Stimulated activated CD4-positive, alpha-beta T cell treated with anti-CD3 and anti-CD28 coated beads, Interleukin-12 subunit alpha, Interleukin-12 subunit beta, amount 100 ng/mL, for 24 hours (primary cell): ENCODE data around the gene SSPN.

Experiments
- DNase-seq, 2 experiments: peaks; one replicate each; pipeline ENCODE4 v3.0.0-alpha.2; 2020; ENCODE audit warnings: low read depth in 2 of 2

The SSPN gene

DNA sequence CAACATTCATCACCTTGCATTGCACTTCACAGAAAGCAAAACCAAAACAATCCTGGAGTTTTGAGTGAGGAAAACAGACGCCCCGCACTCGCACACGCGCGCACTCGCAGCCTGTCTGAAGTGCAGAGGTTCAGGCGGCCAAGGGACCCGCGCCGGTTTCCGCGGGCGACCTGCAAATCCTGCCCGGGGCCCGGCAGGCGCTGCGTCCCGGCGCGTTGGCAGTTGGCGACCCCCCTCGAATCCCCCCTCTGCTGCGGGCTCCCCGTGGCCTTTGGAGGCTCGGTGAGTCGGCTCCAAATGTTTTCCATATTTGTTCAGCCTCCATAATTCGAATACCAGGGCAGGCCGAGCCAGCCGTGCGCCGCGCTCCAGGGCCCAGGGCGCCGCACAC is at the start of gene SSPN:
Gene SSPN, plus strand, starts transcription at position 324 of the 391 bp plus-strand sequence. CDS start 100 bp downstream, outside the sequence.
- DNase-seq, result no peak

DNA sequence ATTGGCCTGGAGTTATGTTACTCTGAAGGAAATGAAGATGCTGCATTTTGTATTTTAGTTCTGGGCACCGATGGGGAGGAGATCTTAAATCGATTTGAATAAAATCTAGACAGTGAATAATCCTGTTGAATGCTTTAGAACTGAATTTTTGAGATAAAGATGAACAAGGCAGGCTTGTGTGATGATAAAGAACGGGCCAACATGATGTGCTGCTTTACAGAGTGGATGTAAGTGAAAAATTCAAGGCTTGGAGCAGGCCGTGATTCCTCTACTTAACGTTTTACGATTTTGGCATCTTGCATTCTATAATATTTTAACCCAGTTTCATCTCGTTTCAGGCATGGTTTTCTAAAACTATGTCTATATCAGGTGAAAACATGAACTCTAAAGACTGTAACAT is 47.1 kb upstream of the SSPN start:
- DNase-seq, result no peak

GRCh38 chr12:26149968-26150500 is 45.3 kb upstream of the SSPN start:
- DNase-seq, result no peak

GRCh38 chr12:26150736-26151450 is 44.5 kb upstream of the SSPN start:
- no peak for DNase-seq

GRCh38 chr12:26152507-26153102 is 42.8 kb upstream of the SSPN start:
- no peak for DNase-seq

- no peak for DNase-seq
Observed at GRCh38 chr12:26153421-26154154, 41.8 kb upstream of the SSPN start.

DNA sequence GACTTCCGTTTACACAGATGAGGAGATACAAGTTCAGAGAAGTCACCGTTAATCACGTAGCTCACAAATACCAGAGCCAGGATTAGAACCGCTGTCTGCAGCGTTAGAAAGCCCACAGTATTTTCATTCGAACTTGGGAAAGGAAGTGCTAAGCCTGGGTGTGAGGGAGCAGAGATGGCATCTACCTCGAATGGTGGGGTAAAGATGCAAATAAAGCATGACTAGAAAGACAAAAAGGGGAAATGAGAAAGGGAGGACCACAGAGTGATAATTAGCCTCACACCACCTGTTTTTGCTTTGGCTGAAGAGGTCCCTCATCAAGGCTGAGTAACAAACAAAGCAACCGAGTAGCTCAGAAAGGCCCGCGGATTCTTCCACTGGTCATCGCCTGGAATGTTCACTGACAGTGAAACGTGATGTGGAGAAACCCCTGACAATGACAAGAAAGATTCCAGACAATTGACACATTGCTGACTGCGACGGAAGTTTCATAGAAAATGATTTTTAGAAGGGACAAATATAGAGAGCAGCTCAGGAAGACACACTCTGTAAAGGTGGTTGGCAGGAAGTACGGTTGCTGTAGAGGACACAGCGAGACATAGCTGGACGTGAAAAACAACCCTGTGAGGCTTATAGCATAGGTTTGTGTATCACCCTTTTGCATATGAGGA is 39.0 kb upstream of the SSPN start:
- DNase-seq, result no peak

- no peak for DNase-seq
Observed at GRCh38 chr12:26157001-26157400, 38.4 kb upstream of the SSPN start.

- no peak for DNase-seq
Observed at GRCh38 chr12:26158078-26158764, 37.2 kb upstream of the SSPN start.

DNA sequence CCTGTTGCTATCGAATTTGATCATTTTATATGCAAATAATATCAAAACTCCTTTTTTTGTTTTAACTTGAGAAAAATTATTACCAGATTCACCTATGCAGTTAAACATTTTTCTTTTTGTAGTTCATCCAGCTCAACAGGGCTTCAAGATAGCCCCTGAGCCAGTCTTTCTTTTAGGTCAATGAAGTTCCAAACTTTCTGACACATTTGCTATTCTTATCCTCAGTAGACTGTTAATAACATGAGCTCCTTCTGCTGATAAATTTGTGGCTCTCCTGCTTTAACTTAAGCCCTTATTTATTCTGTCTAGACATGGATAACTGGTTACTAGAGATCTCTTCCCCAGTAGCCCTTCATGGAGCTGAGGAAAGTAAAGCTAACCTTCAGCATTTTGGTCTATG is 33.2 kb upstream of the SSPN start:
- DNase-seq, result no peak

DNA sequence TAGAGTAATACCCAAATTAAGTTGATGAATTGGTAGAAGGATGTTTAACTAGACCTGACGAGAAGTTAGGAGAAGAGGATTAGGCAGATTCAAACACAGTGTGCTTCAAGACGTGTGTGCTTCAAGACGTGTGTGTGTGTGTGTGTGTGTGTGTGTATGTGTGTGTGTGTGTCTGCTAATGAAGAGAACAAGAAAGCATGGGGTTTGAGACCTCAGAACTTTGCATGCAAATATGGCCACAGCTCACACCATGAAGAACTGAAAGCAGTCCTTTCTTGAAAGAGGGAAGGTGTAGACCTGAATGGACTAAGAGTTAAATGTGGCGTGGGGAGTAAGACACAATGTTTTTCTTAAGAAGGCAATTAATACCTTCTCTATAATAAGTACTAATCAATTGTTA is 32.5 kb upstream of the SSPN start:
- no peak for DNase-seq

- DNase-seq, result no peak
Observed at GRCh38 chr12:26164118-26164517, 31.3 kb upstream of the SSPN start.

DNA sequence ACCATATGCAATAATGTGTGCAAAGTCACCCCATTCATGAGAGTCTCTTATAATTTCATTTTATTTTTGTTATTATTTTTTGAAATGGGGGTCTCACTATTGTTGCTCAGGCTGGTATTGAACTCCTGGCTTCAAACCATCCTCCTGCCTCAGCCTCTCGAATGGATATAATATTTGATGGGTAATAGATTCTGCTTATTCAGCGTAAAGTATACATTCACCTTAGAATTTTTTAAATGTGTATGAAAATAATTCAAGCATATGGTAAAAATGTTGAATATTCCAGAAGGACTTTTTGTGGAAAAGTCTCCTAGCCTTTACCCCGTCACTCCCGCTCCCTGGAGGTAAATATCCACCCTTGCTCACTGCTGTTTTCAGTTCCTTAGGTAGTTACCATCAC is 23.4 kb upstream of the SSPN start:
- DNase-seq, result no peak

DNA sequence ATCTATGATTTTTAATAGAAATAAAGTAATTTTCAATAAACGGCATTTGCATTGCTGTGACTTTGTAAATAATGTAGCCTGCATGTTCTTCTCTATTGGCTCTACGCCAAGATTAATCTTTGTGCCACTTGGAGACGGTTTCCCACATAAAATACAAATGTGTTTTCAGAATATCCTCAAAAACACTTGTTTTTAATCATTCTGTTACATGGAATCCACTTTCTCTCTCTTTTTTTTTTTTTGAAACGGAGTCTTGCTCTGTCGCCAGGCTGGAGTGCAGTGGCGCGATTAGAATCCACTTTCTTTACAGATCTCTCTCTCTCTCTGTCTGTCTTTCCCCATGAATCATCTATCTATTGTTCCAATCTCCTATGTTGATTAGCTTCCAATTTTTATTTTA is 22.8 kb upstream of the SSPN start:
- no peak for DNase-seq

GRCh38 chr12:26172946-26173552 is 22.3 kb upstream of the SSPN start:
- no peak for DNase-seq

GRCh38 chr12:26176725-26177124 is 18.6 kb upstream of the SSPN start:
- no peak for DNase-seq

GRCh38 chr12:26177283-26177682 is 18.1 kb upstream of the SSPN start:
- no peak for DNase-seq

DNA sequence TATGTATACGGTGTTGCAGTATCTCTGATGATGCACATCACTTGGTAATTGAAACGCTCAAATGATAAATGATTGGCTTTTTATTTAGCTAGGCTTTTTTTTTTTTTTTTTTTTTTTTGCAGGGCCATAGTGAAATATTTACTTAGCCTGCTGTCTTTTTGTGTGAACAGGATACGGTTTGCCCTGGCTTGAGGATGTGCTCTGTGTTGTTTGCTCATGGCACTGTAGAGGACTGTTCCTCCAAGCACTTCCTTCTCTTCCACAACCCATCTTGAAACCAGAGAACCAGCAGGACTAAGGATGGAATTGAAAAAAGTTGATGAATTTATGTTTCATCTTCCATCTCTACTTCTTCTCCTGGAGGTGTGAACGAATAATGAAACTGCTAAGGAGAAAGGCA is 15.5 kb upstream of the SSPN start:
- DNase-seq, result no peak

DNA sequence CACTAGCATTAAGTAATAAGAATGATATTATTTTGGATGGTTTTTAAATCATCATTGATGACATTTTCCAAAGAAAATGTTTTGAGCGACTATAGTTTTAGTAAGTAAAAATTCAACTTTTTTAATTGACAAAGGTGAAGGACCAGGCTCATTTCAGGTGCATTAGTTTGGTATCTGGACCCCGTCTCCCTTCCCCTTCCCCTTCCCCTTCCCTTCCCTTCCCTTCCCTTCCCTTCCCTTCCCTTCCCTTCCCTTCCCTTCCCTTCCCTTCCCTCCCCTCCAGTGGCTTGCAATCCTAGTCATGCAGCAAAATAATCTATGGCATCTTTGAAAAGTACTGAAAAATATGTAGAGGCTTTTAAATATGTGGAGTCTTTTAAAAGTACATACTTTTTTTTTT is 13.0 kb upstream of the SSPN start:
- DNase-seq, result no peak

DNA sequence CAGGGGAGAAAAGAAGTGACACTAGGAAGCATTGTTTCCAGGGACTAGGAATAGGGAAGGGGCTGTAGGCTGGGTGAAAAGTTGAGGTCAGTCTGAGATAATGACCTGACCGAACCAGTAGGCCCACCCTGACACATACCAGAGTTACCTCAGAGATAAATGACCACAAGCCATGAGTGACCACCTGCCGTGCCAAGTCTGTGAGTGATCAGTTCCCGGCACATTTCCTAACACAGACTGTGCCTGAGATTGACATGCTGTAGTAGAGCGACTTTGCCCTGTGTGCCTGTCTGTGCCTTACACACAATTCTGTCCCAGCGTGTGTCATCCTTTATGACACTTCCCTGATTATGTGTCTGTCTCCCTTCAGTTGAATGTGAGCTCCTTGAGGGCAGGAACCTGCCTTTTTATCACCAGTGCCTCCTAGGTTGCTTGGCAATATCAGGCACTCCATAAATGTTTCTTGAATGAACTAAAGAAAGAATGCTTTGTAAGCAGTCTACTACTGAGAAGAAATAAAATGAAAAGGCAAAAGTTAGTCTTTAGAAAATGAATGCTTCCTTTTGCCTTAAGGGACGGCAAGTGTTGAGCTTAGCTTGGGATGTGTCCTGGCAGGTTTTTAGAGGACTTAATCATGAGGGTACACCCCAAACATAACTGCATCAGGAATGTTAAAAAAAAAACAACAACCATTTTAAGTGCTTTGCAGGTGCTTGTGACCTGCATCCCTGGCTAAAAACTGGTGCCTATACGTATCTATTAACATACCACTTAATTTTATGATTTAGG is 9.6 kb upstream of the SSPN start:
- DNase-seq, result no peak
